GM12878 (cell line): Measurements from ENCODE around the gene KIFC1.

ENCODE experiments used
- CTCF ChIP-seq, 3 experiments: IDR thresholded peaks in 2 of 3; conservative IDR thresholded peaks in 1 of 3; 2 replicates each; pipeline ENCODE4 v1.5.1; 2011; ENCODE audit warnings: low read depth in 3 of 3, low read length in 3 of 3, mild to moderate bottlenecking in 3 of 3, control low read depth in 2 of 3, moderate library complexity in 2 of 3, inconsistent platforms in 1 of 3, mixed read lengths in 1 of 3; ENCODE audit not compliant: control insufficient read depth in 2 of 3, insufficient read depth in 1 of 3; ENCODE audit errors: extremely low read depth in 1 of 3
- CUX1 ChIP-seq: IDR thresholded peaks from 2 replicates; pipeline ENCODE4 v1.6.1; 2012; ENCODE audit warnings: improper control_type of control experiment, low read depth, low read length; ENCODE audit not compliant: insufficient replicate concordance
- JUNB ChIP-seq: IDR thresholded peaks from 2 replicates; pipeline ENCODE4 v1.6.1; 2016; ENCODE audit warnings: antibody characterized with exemption, mild to moderate bottlenecking
- MYB ChIP-seq: fragments of 150-350 bp; IDR thresholded peaks from 2 replicates; pipeline ENCODE4 v1.6.1; 2014; ENCODE audit warnings: mild to moderate bottlenecking, low read depth, low read length, borderline replicate concordance
- POLR2A ChIP-seq: IDR thresholded peaks from 2 replicates; pipeline ENCODE4 v1.6.1; 2011; ENCODE audit warnings: low read depth, mild to moderate bottlenecking, low read length
- RCOR1 ChIP-seq: conservative IDR thresholded peaks from 2 replicates; pipeline ENCODE4 v1.6.1; 2012; ENCODE audit warnings: low read depth, low read length, improper control_type of control experiment
- TBL1XR1 ChIP-seq: IDR thresholded peaks from 2 replicates; pipeline ENCODE4 v1.6.1; 2012; ENCODE audit warnings: low read depth, low read length, improper control_type of control experiment
- YY1 ChIP-seq: IDR thresholded peaks from 2 replicates; pipeline ENCODE4 v1.6.1; 2011; ENCODE audit warnings: low read depth, mild to moderate bottlenecking, low read length
- TF ChIP-seq, protein P1 (sequence below): IDR thresholded peaks from 2 replicates; pipeline ENCODE4 v1.6.1; 2011; ENCODE audit warnings: low read depth, low read length, improper control_type of control experiment, borderline replicate concordance

DNA sequence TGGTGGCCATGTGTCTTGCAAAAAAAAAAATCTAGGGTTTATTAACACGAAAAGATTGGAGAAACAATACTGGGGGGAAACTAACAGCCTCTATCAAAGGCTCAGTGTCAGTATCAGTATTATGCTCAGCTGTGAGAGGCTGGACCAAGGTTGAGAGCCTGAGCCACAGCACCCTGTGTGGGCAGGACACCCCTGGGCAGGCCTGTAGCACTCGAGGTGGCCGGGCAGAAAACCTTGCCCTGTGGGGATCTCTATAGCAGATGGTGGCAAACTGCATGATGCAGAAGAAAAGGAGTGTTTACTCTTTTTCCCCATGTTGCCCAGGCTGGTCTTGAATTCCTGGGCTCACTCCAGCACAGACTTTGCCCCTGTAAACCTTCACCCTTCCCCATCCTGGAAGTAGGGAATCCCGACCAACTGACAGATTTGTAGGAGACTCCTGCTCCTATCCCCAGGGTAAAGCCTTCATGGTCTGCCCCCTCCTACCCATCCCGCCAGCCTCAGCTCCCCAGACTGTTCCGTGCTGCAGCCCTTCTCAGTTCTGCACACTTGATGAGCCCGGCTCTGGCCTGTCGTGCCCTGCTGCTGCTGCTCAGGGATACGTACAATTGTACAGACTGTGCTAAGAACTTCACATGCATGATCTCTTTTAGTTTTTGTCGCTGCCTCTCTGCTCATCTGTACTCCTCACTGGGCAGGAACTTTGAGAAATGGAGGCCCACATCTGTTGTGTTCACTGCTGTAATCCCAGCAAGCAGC is 8.0 kb upstream of the KIFC1 start:
- TF ChIP-seq TBL1XR1 (no peak), CUX1 (no peak), CTCF (IDR thresholded peaks at IDR 0.05 in 2 of 3, conservative IDR thresholded peaks at IDR 0.05 in 1 of 3; ENCODE audit: control insufficient read depth in 2 of 3, extremely low read depth in 1 of 3, insufficient read depth in 1 of 3, low read depth in 3 of 3, low read length in 3 of 3) (no peak), YY1 (no peak), POLR2A (no peak), JUNB (no peak), RCOR1 (no peak), MYB (no peak)
- TF ChIP-seq, protein P1, sequence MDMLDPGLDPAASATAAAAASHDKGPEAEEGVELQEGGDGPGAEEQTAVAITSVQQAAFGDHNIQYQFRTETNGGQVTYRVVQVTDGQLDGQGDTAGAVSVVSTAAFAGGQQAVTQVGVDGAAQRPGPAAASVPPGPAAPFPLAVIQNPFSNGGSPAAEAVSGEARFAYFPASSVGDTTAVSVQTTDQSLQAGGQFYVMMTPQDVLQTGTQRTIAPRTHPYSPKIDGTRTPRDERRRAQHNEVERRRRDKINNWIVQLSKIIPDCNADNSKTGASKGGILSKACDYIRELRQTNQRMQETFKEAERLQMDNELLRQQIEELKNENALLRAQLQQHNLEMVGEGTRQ = no peak
